ENCODE data around the gene PPP2CA. TPM values are rescaled to one million over a fixed set of nuclear protein-coding genes. Genes with fewer than 3 reads are reported as not detected.
A peak's percentile ranks its signal among the peaks of the same experiment; 100 is the strongest.

PPP2CA gene
- total and polyA plus RNA-seq, 9 of the 15 experiments (the other 6 are each of a cell fraction or from before 2014, with no cell fraction given), result 23.0 to 257 (median 109) TPM

- TF ChIP-seq MGA (IDR thresholded peaks at IDR 0.05) (peak; percentile 21; the same call in 1 of the 2 replicates), ZNF311 (CRISPR knock-in tag; IDR thresholded peaks at IDR 0.05) (no peak), ZNF121 (CRISPR knock-in tag; conservative IDR thresholded peaks at IDR 0.05) (no peak), KLF10 (CRISPR knock-in tag; IDR thresholded peaks at IDR 0.05) (no peak), ESRRB (CRISPR knock-in tag; IDR thresholded peaks at IDR 0.05; ENCODE audit: borderline replicate concordance) (no peak), STAT5B (CRISPR knock-in tag; IDR thresholded peaks at IDR 0.05) (no peak), BHLHE40 (IDR thresholded peaks at IDR 0.05; ENCODE audit: low read length) (peak; percentile 96)
- TF ChIP-seq, protein P1, sequence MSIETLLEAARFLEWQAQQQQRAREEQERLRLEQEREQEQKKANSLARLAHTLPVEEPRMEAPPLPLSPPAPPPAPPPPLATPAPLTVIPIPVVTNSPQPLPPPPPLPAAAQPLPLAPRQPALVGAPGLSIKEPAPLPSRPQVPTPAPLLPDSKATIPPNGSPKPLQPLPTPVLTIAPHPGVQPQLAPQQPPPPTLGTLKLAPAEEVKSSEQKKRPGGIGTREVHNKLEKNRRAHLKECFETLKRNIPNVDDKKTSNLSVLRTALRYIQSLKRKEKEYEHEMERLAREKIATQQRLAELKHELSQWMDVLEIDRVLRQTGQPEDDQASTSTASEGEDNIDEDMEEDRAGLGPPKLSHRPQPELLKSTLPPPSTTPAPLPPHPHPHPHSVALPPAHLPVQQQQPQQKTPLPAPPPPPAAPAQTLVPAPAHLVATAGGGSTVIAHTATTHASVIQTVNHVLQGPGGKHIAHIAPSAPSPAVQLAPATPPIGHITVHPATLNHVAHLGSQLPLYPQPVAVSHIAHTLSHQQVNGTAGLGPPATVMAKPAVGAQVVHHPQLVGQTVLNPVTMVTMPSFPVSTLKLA (conservative IDR thresholded peaks at IDR 0.05), result peak in 1 of 2 experiments; percentile 50; a peak in 1 of 4 replicates
- TF ChIP-seq, protein P2, sequence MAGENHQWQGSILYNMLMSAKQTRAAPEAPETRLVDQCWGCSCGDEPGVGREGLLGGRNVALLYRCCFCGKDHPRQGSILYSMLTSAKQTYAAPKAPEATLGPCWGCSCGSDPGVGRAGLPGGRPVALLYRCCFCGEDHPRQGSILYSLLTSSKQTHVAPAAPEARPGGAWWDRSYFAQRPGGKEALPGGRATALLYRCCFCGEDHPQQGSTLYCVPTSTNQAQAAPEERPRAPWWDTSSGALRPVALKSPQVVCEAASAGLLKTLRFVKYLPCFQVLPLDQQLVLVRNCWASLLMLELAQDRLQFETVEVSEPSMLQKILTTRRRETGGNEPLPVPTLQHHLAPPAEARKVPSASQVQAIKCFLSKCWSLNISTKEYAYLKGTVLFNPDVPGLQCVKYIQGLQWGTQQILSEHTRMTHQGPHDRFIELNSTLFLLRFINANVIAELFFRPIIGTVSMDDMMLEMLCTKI (IDR thresholded peaks at IDR 0.05; ENCODE audit: partially characterized antibody), result no peak
- TF ChIP-seq, protein P3, sequence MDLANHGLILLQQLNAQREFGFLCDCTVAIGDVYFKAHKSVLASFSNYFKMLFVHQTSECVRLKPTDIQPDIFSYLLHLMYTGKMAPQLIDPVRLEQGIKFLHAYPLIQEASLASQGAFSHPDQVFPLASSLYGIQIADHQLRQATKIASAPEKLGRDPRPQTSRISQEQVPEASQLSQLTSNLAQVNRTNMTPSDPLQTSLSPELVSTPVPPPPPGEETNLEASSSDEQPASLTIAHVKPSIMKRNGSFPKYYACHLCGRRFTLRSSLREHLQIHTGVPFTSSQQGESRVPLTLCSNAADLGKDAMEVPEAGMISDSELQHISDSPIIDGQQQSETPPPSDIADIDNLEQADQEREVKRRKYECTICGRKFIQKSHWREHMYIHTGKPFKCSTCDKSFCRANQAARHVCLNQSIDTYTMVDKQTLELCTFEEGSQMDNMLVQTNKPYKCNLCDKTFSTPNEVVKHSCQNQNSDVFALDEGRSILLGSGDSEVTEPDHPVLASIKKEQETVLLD (IDR thresholded peaks at IDR 0.05), result no peak
- TF ChIP-seq, protein P4, sequence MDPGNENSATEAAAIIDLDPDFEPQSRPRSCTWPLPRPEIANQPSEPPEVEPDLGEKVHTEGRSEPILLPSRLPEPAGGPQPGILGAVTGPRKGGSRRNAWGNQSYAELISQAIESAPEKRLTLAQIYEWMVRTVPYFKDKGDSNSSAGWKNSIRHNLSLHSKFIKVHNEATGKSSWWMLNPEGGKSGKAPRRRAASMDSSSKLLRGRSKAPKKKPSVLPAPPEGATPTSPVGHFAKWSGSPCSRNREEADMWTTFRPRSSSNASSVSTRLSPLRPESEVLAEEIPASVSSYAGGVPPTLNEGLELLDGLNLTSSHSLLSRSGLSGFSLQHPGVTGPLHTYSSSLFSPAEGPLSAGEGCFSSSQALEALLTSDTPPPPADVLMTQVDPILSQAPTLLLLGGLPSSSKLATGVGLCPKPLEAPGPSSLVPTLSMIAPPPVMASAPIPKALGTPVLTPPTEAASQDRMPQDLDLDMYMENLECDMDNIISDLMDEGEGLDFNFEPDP (CRISPR knock-in tag; IDR thresholded peaks at IDR 0.05), result no peak
Observed at GRCh38 chr5:134242146-134242545, 16.3 kb upstream of the PPP2CA start (continued).

All from K562 (cell line).